Measurements from ENCODE around the gene CNTN5.

DNA sequence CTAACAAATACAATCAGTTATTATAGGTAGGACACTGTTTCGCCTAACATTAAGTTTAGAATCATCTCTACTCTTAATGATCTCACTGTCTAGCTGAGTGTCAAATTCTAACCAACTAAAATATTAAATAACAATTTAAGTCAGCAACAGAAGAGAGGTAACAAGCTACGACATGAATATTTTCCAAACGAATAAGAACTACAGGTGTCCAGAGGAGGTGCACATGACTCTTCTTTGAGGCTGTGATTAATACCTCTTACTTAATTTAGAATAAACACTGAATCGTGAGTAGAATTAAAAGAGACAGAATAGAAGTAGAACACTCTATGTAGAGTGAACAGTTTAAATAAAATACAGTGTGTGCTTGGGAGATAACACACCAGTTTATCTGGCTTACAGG is 1047.4 kb downstream of the CNTN5 start:
- TF ChIP-seq, protein P1, sequence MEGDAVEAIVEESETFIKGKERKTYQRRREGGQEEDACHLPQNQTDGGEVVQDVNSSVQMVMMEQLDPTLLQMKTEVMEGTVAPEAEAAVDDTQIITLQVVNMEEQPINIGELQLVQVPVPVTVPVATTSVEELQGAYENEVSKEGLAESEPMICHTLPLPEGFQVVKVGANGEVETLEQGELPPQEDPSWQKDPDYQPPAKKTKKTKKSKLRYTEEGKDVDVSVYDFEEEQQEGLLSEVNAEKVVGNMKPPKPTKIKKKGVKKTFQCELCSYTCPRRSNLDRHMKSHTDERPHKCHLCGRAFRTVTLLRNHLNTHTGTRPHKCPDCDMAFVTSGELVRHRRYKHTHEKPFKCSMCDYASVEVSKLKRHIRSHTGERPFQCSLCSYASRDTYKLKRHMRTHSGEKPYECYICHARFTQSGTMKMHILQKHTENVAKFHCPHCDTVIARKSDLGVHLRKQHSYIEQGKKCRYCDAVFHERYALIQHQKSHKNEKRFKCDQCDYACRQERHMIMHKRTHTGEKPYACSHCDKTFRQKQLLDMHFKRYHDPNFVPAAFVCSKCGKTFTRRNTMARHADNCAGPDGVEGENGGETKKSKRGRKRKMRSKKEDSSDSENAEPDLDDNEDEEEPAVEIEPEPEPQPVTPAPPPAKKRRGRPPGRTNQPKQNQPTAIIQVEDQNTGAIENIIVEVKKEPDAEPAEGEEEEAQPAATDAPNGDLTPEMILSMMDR (IDR thresholded peaks at IDR 0.05; ENCODE audit: poor library complexity, severe bottlenecking): no peak
- no peak for TF ChIP-seq EZH2 (IDR thresholded peaks at IDR 0.05; ENCODE audit: borderline replicate concordance, insufficient read depth, low read length, poor library complexity, severe bottlenecking)
- no peak for TF ChIP-seq TAF1 (IDR thresholded peaks at IDR 0.05; ENCODE audit: low read depth)
- TF ChIP-seq, protein P2, sequence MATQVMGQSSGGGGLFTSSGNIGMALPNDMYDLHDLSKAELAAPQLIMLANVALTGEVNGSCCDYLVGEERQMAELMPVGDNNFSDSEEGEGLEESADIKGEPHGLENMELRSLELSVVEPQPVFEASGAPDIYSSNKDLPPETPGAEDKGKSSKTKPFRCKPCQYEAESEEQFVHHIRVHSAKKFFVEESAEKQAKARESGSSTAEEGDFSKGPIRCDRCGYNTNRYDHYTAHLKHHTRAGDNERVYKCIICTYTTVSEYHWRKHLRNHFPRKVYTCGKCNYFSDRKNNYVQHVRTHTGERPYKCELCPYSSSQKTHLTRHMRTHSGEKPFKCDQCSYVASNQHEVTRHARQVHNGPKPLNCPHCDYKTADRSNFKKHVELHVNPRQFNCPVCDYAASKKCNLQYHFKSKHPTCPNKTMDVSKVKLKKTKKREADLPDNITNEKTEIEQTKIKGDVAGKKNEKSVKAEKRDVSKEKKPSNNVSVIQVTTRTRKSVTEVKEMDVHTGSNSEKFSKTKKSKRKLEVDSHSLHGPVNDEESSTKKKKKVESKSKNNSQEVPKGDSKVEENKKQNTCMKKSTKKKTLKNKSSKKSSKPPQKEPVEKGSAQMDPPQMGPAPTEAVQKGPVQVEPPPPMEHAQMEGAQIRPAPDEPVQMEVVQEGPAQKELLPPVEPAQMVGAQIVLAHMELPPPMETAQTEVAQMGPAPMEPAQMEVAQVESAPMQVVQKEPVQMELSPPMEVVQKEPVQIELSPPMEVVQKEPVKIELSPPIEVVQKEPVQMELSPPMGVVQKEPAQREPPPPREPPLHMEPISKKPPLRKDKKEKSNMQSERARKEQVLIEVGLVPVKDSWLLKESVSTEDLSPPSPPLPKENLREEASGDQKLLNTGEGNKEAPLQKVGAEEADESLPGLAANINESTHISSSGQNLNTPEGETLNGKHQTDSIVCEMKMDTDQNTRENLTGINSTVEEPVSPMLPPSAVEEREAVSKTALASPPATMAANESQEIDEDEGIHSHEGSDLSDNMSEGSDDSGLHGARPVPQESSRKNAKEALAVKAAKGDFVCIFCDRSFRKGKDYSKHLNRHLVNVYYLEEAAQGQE (IDR thresholded peaks at IDR 0.05; ENCODE audit: borderline replicate concordance): no peak
- TF ChIP-seq POLR2AphosphoS5 (IDR thresholded peaks at IDR 0.05): no peak
- no peak for TF ChIP-seq RAD21 (conservative IDR thresholded peaks at IDR 0.05)
